Keratinocyte (primary cell): ENCODE measurements around the gene MRPS11. TPM values are rescaled to one million over a fixed set of nuclear protein-coding genes. Genes with fewer than 3 reads are reported as not detected.

ENCODE experiments used
- DNase-seq: peaks from one replicate; pipeline ENCODE4 v3.0.0-alpha.2; 2011; ENCODE audit warnings: low read depth, missing footprints, low spot score
- FAIRE-seq: peaks from 2 replicates; lab custom pipeline; 2011; peaks lifted over from hg19 to GRCh38; lab: Jason Lieb, UNC
- H2AFZ ChIP-seq: 2 replicates; pipeline ENCODE4 v1.6.0; 2012; ENCODE audit warnings: low read length, control low read depth, inconsistent platforms; ENCODE audit not compliant: control insufficient read depth
- H3K27ac ChIP-seq: 2 replicates; pipeline ENCODE4 v1.5.1; 2011; ENCODE audit warnings: low read length; ENCODE audit not compliant: control insufficient read depth, insufficient read depth
- H3K27me3 ChIP-seq: 3 replicates; pipeline ENCODE4 v1.6.0; 2011; ENCODE audit warnings: low read length; ENCODE audit not compliant: control insufficient read depth, insufficient read depth; ENCODE audit errors: extremely low read depth
- H3K36me3 ChIP-seq, 2 experiments: 2 replicates in 1 of 2; 3 replicates in 1 of 2; pipeline ENCODE4 v1.5.1; 2011; ENCODE audit warnings: low read length in 2 of 2, mild to moderate bottlenecking in 1 of 2; ENCODE audit not compliant: control insufficient read depth in 2 of 2, insufficient read depth in 2 of 2; ENCODE audit errors: extremely low read depth in 1 of 2
- H3K4me1 ChIP-seq: 3 replicates; pipeline ENCODE4 v1.5.1; 2011; ENCODE audit warnings: low read length; ENCODE audit not compliant: control insufficient read depth, insufficient read depth; ENCODE audit errors: extremely low read depth
- H3K4me2 ChIP-seq: 3 replicates; pipeline ENCODE4 v1.6.0; 2011; ENCODE audit warnings: low read depth, low read length; ENCODE audit not compliant: control insufficient read depth, insufficient read depth; ENCODE audit errors: extremely low read depth
- H3K4me3 ChIP-seq, 3 experiments: fragments of 200-600 bp in 1 of 3; sonication (generic) in 1 of 3; 2 replicates in 2 of 3; 3 replicates in 1 of 3; pipeline ENCODE4 v1.5.1; 2011 to 2016; ENCODE audit warnings: low read length in 3 of 3, mild to moderate bottlenecking in 3 of 3, control low read depth in 2 of 3, inconsistent platforms in 1 of 3, low read depth in 1 of 3, mixed read lengths in 1 of 3, mixed run types in 1 of 3, moderate library complexity in 1 of 3; ENCODE audit not compliant: control insufficient read depth in 2 of 3, insufficient read depth in 2 of 3; ENCODE audit errors: extremely low read depth in 1 of 3
- H3K79me2 ChIP-seq: 2 replicates; pipeline ENCODE4 v1.6.0; 2012; ENCODE audit warnings: low read length; ENCODE audit not compliant: control insufficient read depth, insufficient read depth
- H3K9ac ChIP-seq: 3 replicates; pipeline ENCODE4 v1.6.0; 2011; ENCODE audit warnings: low read length; ENCODE audit not compliant: control insufficient read depth, insufficient read depth; ENCODE audit errors: extremely low read depth
- H3K9me1 ChIP-seq: 3 replicates; pipeline ENCODE4 v1.6.0; 2011; ENCODE audit warnings: low read length; ENCODE audit not compliant: control insufficient read depth, insufficient read depth; ENCODE audit errors: extremely low read depth
- H3K9me3 ChIP-seq: 2 replicates; pipeline ENCODE4 v1.5.1; 2012; ENCODE audit warnings: low read depth, low read length; ENCODE audit not compliant: control insufficient read depth
- H4K20me1 ChIP-seq: 3 replicates; pipeline ENCODE4 v1.6.0; 2011; ENCODE audit warnings: low read length; ENCODE audit not compliant: control insufficient read depth, insufficient read depth; ENCODE audit errors: extremely low read depth
- CTCF ChIP-seq, 3 experiments: IDR thresholded peaks in 1 of 3; conservative IDR thresholded peaks in 1 of 3; optimal IDR thresholded peaks in 1 of 3; 2 replicates in 2 of 3; 3 replicates in 1 of 3; pipeline versions ENCODE3 to v1.5.1; 2011; ENCODE audit warnings: low read length in 3 of 3, mild to moderate bottlenecking in 3 of 3, moderate library complexity in 2 of 3, control low read depth in 1 of 3, inconsistent platforms in 1 of 3; ENCODE audit not compliant: insufficient read depth in 2 of 3; ENCODE audit errors: extremely low read depth in 1 of 3
- EZH2 ChIP-seq: IDR thresholded peaks from one replicate; pipeline ENCODE4 v1.6.1; 2012; ENCODE audit warnings: inconsistent platforms, mild to moderate bottlenecking, low read length, moderate library complexity
- dilution Hi-C: fragments of 300-500 bp; cut with MboI; formaldehyde crosslinking; loops from one replicate; pipeline ENCODE4 v1.7.0; 2020; ENCODE audit warnings: low sequenced_read_pairs; ENCODE audit not compliant: extremely low pct_ligation_motif_present
- polyA plus RNA-seq, 5 experiments: library from polyadenylated mRNA; depleted of rRNA in 3 of 5; stranded (reverse) in 3 of 5; stranded (forward) in 1 of 5; unstranded in 1 of 5; fragments of >200 nt; gene quantifications; 1 replicate in 1 of 5; 2 replicates in 3 of 5; 3 replicates in 1 of 5; pipeline versions ENCODE4 v1.2.1 to v1.2.3, GENCODE V29; 2011 to 2012; ENCODE audit warnings: missing spikeins in 2 of 5, low read depth in 1 of 5, low replicate concordance in 1 of 5

The MRPS11 gene
- polyA plus RNA-seq, 1 donor (not counting 4 experiments of a cell fraction or from before 2014, with no cell fraction given): 60.9 TPM

GRCh38 chr15:88440021-88440420, 27.5 kb upstream of the MRPS11 start:
- Histone ChIP-seq H3K4me2 (no peak overlapping the region), H3K27ac (no peak overlapping the region), H3K4me3 (no peak overlapping the region), H3K79me2 (no peaks in the 10 kb centered on the region), H4K20me1 (no peaks in the 10 kb centered on the region), H3K9ac (no peak overlapping the region), H3K36me3 (no peaks in the 10 kb centered on the region), H3K27me3 (no peaks in the 10 kb centered on the region), H3K9me1 (no peaks in the 10 kb centered on the region), H3K4me1 (no peaks in the 10 kb centered on the region), H2AFZ (no peak overlapping the region), H3K9me3 (no peaks in the 10 kb centered on the region)
- DNase-seq (peak; percentile 11), FAIRE-seq (no peak)
- no peak for TF ChIP-seq EZH2
- TF ChIP-seq CTCF (optimal IDR thresholded peaks at IDR 0.05 in 1 of 3, IDR thresholded peaks at IDR 0.05 in 1 of 3, conservative IDR thresholded peaks at IDR 0.05 in 1 of 3; ENCODE audit: extremely low read depth in 1 of 3, insufficient read depth in 2 of 3, low read length in 3 of 3): no peak
- dilution Hi-C loops: no loop called here

GRCh38 chr15:88441076-88441730, 26.3 kb upstream of the MRPS11 start:
- H3K9me3 ChIP-seq: no peaks in the 10 kb centered on the region
- H3K4me3 ChIP-seq: no peak overlapping the region
- H3K27ac ChIP-seq: no peak overlapping the region
- H3K9ac ChIP-seq: no peak overlapping the region
- no peak for FAIRE-seq
- no peaks in the 10 kb centered on the region for H3K79me2 ChIP-seq
- H3K36me3 ChIP-seq: no peaks in the 10 kb centered on the region
- H3K4me1 ChIP-seq: no peaks in the 10 kb centered on the region
- no peak for DNase-seq
- H2AFZ ChIP-seq: no peak overlapping the region
- TF ChIP-seq CTCF (optimal IDR thresholded peaks at IDR 0.05 in 1 of 3, IDR thresholded peaks at IDR 0.05 in 1 of 3, conservative IDR thresholded peaks at IDR 0.05 in 1 of 3; ENCODE audit: extremely low read depth in 1 of 3, insufficient read depth in 2 of 3, low read length in 3 of 3): no peak
- TF ChIP-seq EZH2: no peak
- dilution Hi-C loops: no loop called here
- H3K27me3 ChIP-seq: no peaks in the 10 kb centered on the region
- no peaks in the 10 kb centered on the region for H3K9me1 ChIP-seq
- no peaks in the 10 kb centered on the region for H4K20me1 ChIP-seq
- no peak overlapping the region for H3K4me2 ChIP-seq
